Endothelial cell of umbilical vein (primary cell): ENCODE measurements around the gene IGF2R. TPM values are rescaled to one million over a fixed set of nuclear protein-coding genes. Genes with fewer than 3 reads are reported as not detected.

Experiments
- BruUV-seq: library from RNA; stranded (reverse); fragments of 400-500 nt; replicated peaks from 2 replicates; lab custom pipeline; 2021; lab: Mats Ljungman, UMichigan
- CTCF ChIA-PET: fragments of 300-600, 350-600 bp; sonication (Branson Sonifier 250); formaldehyde crosslinking; loops from one replicate; lab custom pipeline; 2021; ENCODE audit warnings: antibody characterized with exemption, inconsistent platforms; lab: Charles Lee
- POLR2A ChIA-PET: fragments of 300-600, 350-600 bp; sonication (Branson Sonifier 250); formaldehyde crosslinking; loops from one replicate; lab custom pipeline; 2021; ENCODE audit warnings: antibody characterized with exemption, inconsistent platforms; lab: Charles Lee
- DNase-seq: peaks from one replicate; pipeline ENCODE4 v3.0.0-alpha.2; 2011; ENCODE audit warnings: low read depth, low spot score
- FAIRE-seq: peaks from 2 replicates; lab custom pipeline; 2011; peaks lifted over from hg19 to GRCh38; lab: Jason Lieb, UNC
- H2AFZ ChIP-seq: 2 replicates; pipeline ENCODE4 v1.6.0; 2012; ENCODE audit warnings: low read depth, low read length, control low read depth, inconsistent platforms
- H3K27ac ChIP-seq: 2 replicates; pipeline ENCODE4 v1.5.1; 2011; ENCODE audit warnings: low read depth, mild to moderate bottlenecking, control low read depth, low read length, moderate library complexity; ENCODE audit not compliant: insufficient read depth
- H3K27me3 ChIP-seq, 2 experiments: 2 replicates each; pipeline versions ENCODE4 v1.6.0 to v1.6.1; 2011; ENCODE audit warnings: low read length in 2 of 2, mixed read lengths in 1 of 2; ENCODE audit not compliant: control insufficient read depth in 2 of 2, insufficient read depth in 2 of 2
- H3K36me3 ChIP-seq, 2 experiments: 2 replicates in 1 of 2; 3 replicates in 1 of 2; pipeline ENCODE4 v1.5.1; 2011; ENCODE audit warnings: low read length in 2 of 2, mild to moderate bottlenecking in 1 of 2, moderate library complexity in 1 of 2; ENCODE audit not compliant: control insufficient read depth in 2 of 2, insufficient read depth in 2 of 2; ENCODE audit errors: extremely low read depth in 1 of 2
- H3K4me1 ChIP-seq: 3 replicates; pipeline ENCODE4 v1.5.1; 2011; ENCODE audit warnings: mild to moderate bottlenecking, low read length; ENCODE audit not compliant: control insufficient read depth, insufficient read depth; ENCODE audit errors: extremely low read depth
- H3K4me2 ChIP-seq: 2 replicates; pipeline ENCODE4 v1.6.1; 2011; ENCODE audit warnings: low read length, control low read depth, mixed read lengths; ENCODE audit not compliant: insufficient read depth
- H3K4me3 ChIP-seq, 3 experiments: fragments of 200-600 bp in 1 of 3; sonication (generic), shearing (Covaris generic) in 1 of 3; replicated peaks in 1 of 3; 2 replicates each; pipeline ENCODE4 v1.5.1; 2011 to 2016; ENCODE audit warnings: control low read depth in 3 of 3, low read length in 3 of 3, mild to moderate bottlenecking in 2 of 3, inconsistent platforms in 1 of 3, low read depth in 1 of 3, moderate library complexity in 1 of 3; ENCODE audit not compliant: insufficient read depth in 1 of 3
- H3K79me2 ChIP-seq: 2 replicates; pipeline ENCODE4 v1.6.0; 2012; ENCODE audit warnings: low read length, inconsistent platforms; ENCODE audit not compliant: control insufficient read depth, insufficient read depth
- H3K9ac ChIP-seq: replicated peaks from 2 replicates; pipeline ENCODE3; 2011; ENCODE audit warnings: low read length, control low read depth; ENCODE audit not compliant: insufficient read depth; ENCODE audit errors: extremely low read depth
- H3K9me1 ChIP-seq: replicated peaks from 3 replicates; pipeline ENCODE4 v1.6.0; 2011; ENCODE audit warnings: mild to moderate bottlenecking, low read length; ENCODE audit not compliant: control insufficient read depth, insufficient read depth; ENCODE audit errors: extremely low read depth
- H3K9me3 ChIP-seq: replicated peaks from 2 replicates; pipeline ENCODE4 v1.5.1; 2012; ENCODE audit warnings: low read length, inconsistent platforms; ENCODE audit not compliant: control insufficient read depth, insufficient read depth
- H4K20me1 ChIP-seq: replicated peaks from 2 replicates; pipeline ENCODE3; 2011; ENCODE audit warnings: mild to moderate bottlenecking, low read length; ENCODE audit not compliant: control insufficient read depth, insufficient read depth; ENCODE audit errors: extremely low read depth
- EZH2 ChIP-seq: IDR thresholded peaks from 2 replicates; pipeline ENCODE4 v1.6.1; 2012; ENCODE audit warnings: borderline replicate concordance, low read depth, mild to moderate bottlenecking, moderate library complexity, low read length, inconsistent platforms; ENCODE audit not compliant: severe bottlenecking
- FOS ChIP-seq: IDR thresholded peaks from 2 replicates; pipeline ENCODE4 v1.6.1; 2011; ENCODE audit warnings: mild to moderate bottlenecking, low read length, moderate library complexity, borderline replicate concordance; ENCODE audit not compliant: insufficient read depth
- GATA2 ChIP-seq: IDR thresholded peaks from 2 replicates; pipeline ENCODE4 v1.7.0; 2011; ENCODE audit warnings: low read depth, mild to moderate bottlenecking, moderate library complexity, mixed read lengths, low read length; ENCODE audit not compliant: insufficient read length, insufficient read depth
- JUN ChIP-seq: IDR thresholded peaks from 2 replicates; pipeline ENCODE4 v1.6.1; 2011; ENCODE audit warnings: borderline replicate concordance, low read depth; ENCODE audit not compliant: insufficient read length, insufficient read depth
- MYC ChIP-seq: IDR thresholded peaks from one replicate; pipeline ENCODE4 v1.6.1; 2011; ENCODE audit warnings: mild to moderate bottlenecking, low read depth, low read length
- POLR2A ChIP-seq: IDR thresholded peaks from 2 replicates; pipeline ENCODE4 v1.6.1; 2012; ENCODE audit warnings: low read depth, mild to moderate bottlenecking, control low read depth, low read length
- POLR2AphosphoS5 ChIP-seq: IDR thresholded peaks from 2 replicates; pipeline ENCODE4 v1.6.1; 2012; ENCODE audit warnings: low read depth, mild to moderate bottlenecking, control low read depth, low read length, moderate library complexity; ENCODE audit not compliant: insufficient read depth
- dilution Hi-C: fragments of 300-500 bp; cut with MboI; formaldehyde crosslinking; loops from one replicate; pipeline ENCODE4 v1.15.0; 2019; ENCODE audit warnings: low sequenced_read_pairs; ENCODE audit not compliant: extremely low pct_ligation_motif_present
- intact Hi-C: fragments of 100-400 bp; cut with micrococcal nuclease; formaldehyde crosslinking; loops from one replicate; pipeline ENCODE4 v1.10.0; 2022
- polyA plus RNA-seq, 4 experiments: library from polyadenylated mRNA; depleted of rRNA in 3 of 4; stranded (reverse) in 3 of 4; unstranded in 1 of 4; fragments of >200 nt; gene quantifications; 2 replicates each; pipeline versions ENCODE4 v1.2.1 to v1.2.3, GENCODE V29; 2011 to 2012; ENCODE audit warnings: missing spikeins in 1 of 4
- total RNA-seq: library from RNA; stranded (reverse); gene quantifications from 2 replicates; pipeline ENCODE4 v1.2.3, GENCODE V29; 2021
- TF ChIP-seq, protein P1 (sequence below), 2 donors: IDR thresholded peaks; 1 replicate in 1 of 2; 2 replicates in 1 of 2; pipeline ENCODE4 v1.5.1; 2011; ENCODE audit warnings: low read length in 2 of 2, mild to moderate bottlenecking in 2 of 2, moderate library complexity in 2 of 2, control low read depth in 1 of 2, inconsistent platforms in 1 of 2, low read depth in 1 of 2; ENCODE audit not compliant: insufficient read depth in 1 of 2; ENCODE audit errors: extremely low read depth in 1 of 2
- TF ChIP-seq, protein P2 (sequence below): IDR thresholded peaks from 2 replicates; pipeline ENCODE4 v1.6.1; 2011; ENCODE audit not compliant: insufficient read depth, insufficient read length

IGF2R gene
- total and polyA plus RNA-seq, 2 donors (not counting 3 experiments of a cell fraction or from before 2014, with no cell fraction given), result 16.3 to 60.2 TPM

GRCh38 chr6:160039441-160039840 is 70.6 kb downstream of the IGF2R start:
- FAIRE-seq, result no peak
- peaks cover 5 to 11% of the 10 kb centered on the region in 2 experiments for H3K36me3 ChIP-seq
- no peak overlapping the region for H3K4me2 ChIP-seq
- no peak for DNase-seq
- no peak overlapping the region for H3K27ac ChIP-seq
- intact Hi-C loops (no loop called here), dilution Hi-C loops (no loop called here)
- H4K20me1 ChIP-seq, result no peaks in the 10 kb centered on the region
- H3K9me1 ChIP-seq, result no peaks in the 10 kb centered on the region
- no TSS peak for BruUV-seq
- H2AFZ ChIP-seq, result no peak overlapping the region
- no peak overlapping the region for H3K4me3 ChIP-seq
- no peaks in the 10 kb centered on the region for H3K27me3 ChIP-seq
- ChIA-PET CTCF (interaction anchor here (1.2 kb wide), 1 partner anchor 176 kb away, joined by 3 read pairs; no protein-coding TSS in a partner anchor), POLR2A (no interaction called here)
- H3K9me3 ChIP-seq, result no peaks in the 10 kb centered on the region
- no peak overlapping the region for H3K9ac ChIP-seq
- H3K4me1 ChIP-seq, result no peaks in the 10 kb centered on the region
- TF ChIP-seq, protein P1, sequence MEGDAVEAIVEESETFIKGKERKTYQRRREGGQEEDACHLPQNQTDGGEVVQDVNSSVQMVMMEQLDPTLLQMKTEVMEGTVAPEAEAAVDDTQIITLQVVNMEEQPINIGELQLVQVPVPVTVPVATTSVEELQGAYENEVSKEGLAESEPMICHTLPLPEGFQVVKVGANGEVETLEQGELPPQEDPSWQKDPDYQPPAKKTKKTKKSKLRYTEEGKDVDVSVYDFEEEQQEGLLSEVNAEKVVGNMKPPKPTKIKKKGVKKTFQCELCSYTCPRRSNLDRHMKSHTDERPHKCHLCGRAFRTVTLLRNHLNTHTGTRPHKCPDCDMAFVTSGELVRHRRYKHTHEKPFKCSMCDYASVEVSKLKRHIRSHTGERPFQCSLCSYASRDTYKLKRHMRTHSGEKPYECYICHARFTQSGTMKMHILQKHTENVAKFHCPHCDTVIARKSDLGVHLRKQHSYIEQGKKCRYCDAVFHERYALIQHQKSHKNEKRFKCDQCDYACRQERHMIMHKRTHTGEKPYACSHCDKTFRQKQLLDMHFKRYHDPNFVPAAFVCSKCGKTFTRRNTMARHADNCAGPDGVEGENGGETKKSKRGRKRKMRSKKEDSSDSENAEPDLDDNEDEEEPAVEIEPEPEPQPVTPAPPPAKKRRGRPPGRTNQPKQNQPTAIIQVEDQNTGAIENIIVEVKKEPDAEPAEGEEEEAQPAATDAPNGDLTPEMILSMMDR (IDR thresholded peaks at IDR 0.05; ENCODE audit: extremely low read depth in 1 of 2, insufficient read depth in 1 of 2, low read depth in 1 of 2, low read length in 2 of 2), result no peak
- TF ChIP-seq POLR2A, result no peak
- no peak for TF ChIP-seq POLR2AphosphoS5
- TF ChIP-seq FOS, result no peak
- TF ChIP-seq GATA2, result no peak
- TF ChIP-seq, protein P2, sequence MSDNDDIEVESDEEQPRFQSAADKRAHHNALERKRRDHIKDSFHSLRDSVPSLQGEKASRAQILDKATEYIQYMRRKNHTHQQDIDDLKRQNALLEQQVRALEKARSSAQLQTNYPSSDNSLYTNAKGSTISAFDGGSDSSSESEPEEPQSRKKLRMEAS, result no peak
- no peak for TF ChIP-seq JUN
- no peak for TF ChIP-seq EZH2
- no peak for TF ChIP-seq MYC
- no peaks in the 10 kb centered on the region for H3K79me2 ChIP-seq
